Neural cell (in vitro differentiated cells): ENCODE results near the gene CLIC1. TPM values are rescaled to one million over a fixed set of nuclear protein-coding genes. Genes with fewer than 3 reads are reported as not detected.

Experiments used
- H2AFZ ChIP-seq: fragments of 200-600, 300-800 bp; sonication (generic), shearing (Covaris generic); 2 replicates; pipeline ENCODE4 v1.6.0; 2014; ENCODE audit warnings: low read depth, mild to moderate bottlenecking, antibody characterized with exemption, low read length, moderate library complexity
- H3F3A ChIP-seq: fragments of 200-600 bp; shearing (Covaris generic); 2 replicates; pipeline ENCODE4 v1.6.1; 2016; ENCODE audit warnings: mild to moderate bottlenecking, moderate library complexity, mixed read lengths, antibody characterized with exemption, low read length; ENCODE audit not compliant: insufficient read depth, poor library complexity, severe bottlenecking
- H3K27ac ChIP-seq: fragments of 200-600, 300-800 bp; sonication (generic), shearing (Covaris generic); 2 replicates; pipeline ENCODE4 v1.5.1; 2014; ENCODE audit warnings: mild to moderate bottlenecking, low read length, moderate library complexity
- H3K27me3 ChIP-seq: fragments of 300-800, 200-600 bp; sonication (generic), shearing (Covaris generic); 2 replicates; pipeline ENCODE4 v1.6.0; 2014; ENCODE audit warnings: mild to moderate bottlenecking, low read depth, low read length, moderate library complexity; ENCODE audit not compliant: insufficient read depth
- H3K36me3 ChIP-seq: fragments of 300-800, 200-600 bp; sonication (generic), shearing (Covaris generic); 2 replicates; pipeline ENCODE4 v1.5.1; 2014; ENCODE audit warnings: mild to moderate bottlenecking, antibody characterized with exemption, low read length, moderate library complexity; ENCODE audit not compliant: insufficient read depth
- H3K4me2 ChIP-seq: fragments of 300-800, 200-600 bp; sonication (generic), shearing (Covaris generic); 2 replicates; pipeline ENCODE4 v1.6.0; 2014; ENCODE audit warnings: mild to moderate bottlenecking, low read length
- H3K4me3 ChIP-seq: fragments of 300-800, 200-600 bp; sonication (generic), shearing (Covaris generic); 2 replicates; pipeline ENCODE4 v1.5.1; 2014; ENCODE audit warnings: mild to moderate bottlenecking, low read length, moderate library complexity
- H3K79me2 ChIP-seq: fragments of 200-600 bp; shearing (Covaris generic); replicated peaks from 2 replicates; pipeline ENCODE4 v1.6.0; 2014; ENCODE audit warnings: mild to moderate bottlenecking, low read length, moderate library complexity; ENCODE audit not compliant: insufficient read depth
- H3K9ac ChIP-seq: fragments of 300-800, 200-600 bp; sonication (generic), shearing (Covaris generic); 2 replicates; pipeline ENCODE4 v1.6.1; 2016; ENCODE audit warnings: mild to moderate bottlenecking, low read length, mixed read lengths
- H3K9me2 ChIP-seq: fragments of 200-600 bp; shearing (Covaris generic); 2 replicates; pipeline ENCODE4 v1.6.1; 2016; ENCODE audit warnings: mild to moderate bottlenecking, low read length, mixed read lengths; ENCODE audit not compliant: insufficient read depth
- H3K9me3 ChIP-seq: fragments of 200-600, 300-800 bp; sonication (generic), shearing (Covaris generic); 2 replicates; pipeline ENCODE4 v1.6.1; 2016; ENCODE audit warnings: mild to moderate bottlenecking, mixed run types, low read length, moderate library complexity, mixed read lengths
- H4K20me1 ChIP-seq: fragments of 200-600 bp; shearing (Covaris generic); 2 replicates; pipeline ENCODE4 v1.6.1; 2016; ENCODE audit warnings: mild to moderate bottlenecking, mixed run types; ENCODE audit not compliant: insufficient read depth
- CTCF ChIP-seq: fragments of 450-650 bp; IDR thresholded peaks from 2 replicates; pipeline ENCODE4 v1.5.1; 2014; ENCODE audit warnings: antibody characterized with exemption, mild to moderate bottlenecking, moderate library complexity; ENCODE audit not compliant: poor library complexity, severe bottlenecking
- EZH2 ChIP-seq: fragments of 200-600, 300-800 bp; shearing (Covaris generic), sonication (generic); IDR thresholded peaks from 2 replicates; pipeline ENCODE4 v1.6.1; 2014; ENCODE audit warnings: antibody characterized with exemption, low read length, borderline replicate concordance, mild to moderate bottlenecking; ENCODE audit not compliant: insufficient read depth, poor library complexity, severe bottlenecking
- MXI1 ChIP-seq: fragments of 450-650 bp; conservative IDR thresholded peaks from 2 replicates; pipeline ENCODE4 v1.6.1; 2014; ENCODE audit warnings: antibody characterized with exemption, mild to moderate bottlenecking; ENCODE audit not compliant: poor library complexity, severe bottlenecking
- RAD21 ChIP-seq: fragments of 450-650 bp; conservative IDR thresholded peaks from 2 replicates; pipeline ENCODE4 v1.6.1; 2014; ENCODE audit warnings: antibody characterized with exemption, mild to moderate bottlenecking, moderate library complexity
- REST ChIP-seq: IDR thresholded peaks from 2 replicates; pipeline ENCODE4 v1.6.1; 2012; ENCODE audit warnings: borderline replicate concordance
- SMC3 ChIP-seq: fragments of 450-650 bp; conservative IDR thresholded peaks from 2 replicates; pipeline ENCODE4 v1.6.1; 2014; ENCODE audit warnings: antibody characterized with exemption, mild to moderate bottlenecking, moderate library complexity; ENCODE audit not compliant: poor library complexity
- TAF1 ChIP-seq: IDR thresholded peaks from 2 replicates; pipeline ENCODE4 v1.6.1; 2012; ENCODE audit warnings: low read depth
- polyA plus RNA-seq: library from polyadenylated mRNA; depleted of rRNA; stranded (reverse); fragments of >200 nt; gene quantifications from 2 replicates; pipeline ENCODE4 v1.2.3, GENCODE V29; 2014

CLIC1 gene
- polyA plus RNA-seq, 1 donor from 2014 or later: 5.5 TPM

GRCh38 chr6:31725502-31726350 lies 10.6 kb downstream of the CLIC1 start:
- Histone ChIP-seq H3K9me3 (no peaks in the 10 kb centered on the region), H3K27me3 (no peaks in the 10 kb centered on the region), H3K36me3 (no peaks in the 10 kb centered on the region), H3K9me2 (no peaks in the 10 kb centered on the region), H3K4me2 (no peak overlapping the region), H2AFZ (no peak overlapping the region), H3F3A (no peaks in the 10 kb centered on the region), H3K79me2 (peaks cover 22% of the 10 kb centered on the region), H3K4me3 (no peak overlapping the region), H3K9ac (no peak overlapping the region), H3K27ac (no peak overlapping the region), H4K20me1 (no peaks in the 10 kb centered on the region)
- TF ChIP-seq RAD21: no peak
- no peak for TF ChIP-seq MXI1
- TF ChIP-seq SMC3: no peak
- no peak for TF ChIP-seq TAF1
- TF ChIP-seq REST: no peak

GRCh38 chr6:31723980-31724691 lies 12.2 kb downstream of the CLIC1 start:
- no peaks in the 10 kb centered on the region for H3K9me3 ChIP-seq
- H3K27me3 ChIP-seq: no peaks in the 10 kb centered on the region
- TF ChIP-seq TAF1 (no peak), REST (no peak), SMC3 (no peak), CTCF (no peak), MXI1 (no peak), EZH2 (no peak)
- no peaks in the 10 kb centered on the region for H3F3A ChIP-seq
- H4K20me1 ChIP-seq: no peaks in the 10 kb centered on the region
- H3K4me2 ChIP-seq: no peak overlapping the region
- H3K4me3 ChIP-seq: no peak overlapping the region
- H3K36me3 ChIP-seq: no peaks in the 10 kb centered on the region
- H3K79me2 ChIP-seq: peaks cover 6% of the 10 kb centered on the region
- H3K9ac ChIP-seq: no peak overlapping the region
- H3K27ac ChIP-seq: no peak overlapping the region
- H2AFZ ChIP-seq: no peak overlapping the region
- no peaks in the 10 kb centered on the region for H3K9me2 ChIP-seq
